Neural progenitor cell (in vitro differentiated cells): ENCODE data around the gene ARHGEF2. TPM values are rescaled to one million over a fixed set of nuclear protein-coding genes. Genes with fewer than 3 reads are reported as not detected.
"Not testable (repeated sequence)": the region's sequence is repeated elsewhere in the genome, so short reads cannot be mapped to it uniquely, and the experiment has no call there.

Experiments
- DNase-seq: peaks from one replicate; pipeline ENCODE4 v3.0.0-alpha.2; 2016; ENCODE audit warnings: low spot score
- H2AFZ ChIP-seq: fragments of 200-600 bp; sonication (generic); replicated peaks from 2 replicates; pipeline ENCODE4 v1.6.1; 2016; ENCODE audit warnings: antibody characterized with exemption
- H3F3A ChIP-seq: fragments of 200-600 bp; sonication (generic); 2 replicates; pipeline ENCODE4 v1.6.1; 2016; ENCODE audit warnings: antibody characterized with exemption, low read depth
- H3K27ac ChIP-seq: fragments of 200-600 bp; sonication (generic); 2 replicates; pipeline ENCODE4 v1.5.1; 2016; ENCODE audit warnings: mild to moderate bottlenecking
- H3K27me3 ChIP-seq: fragments of 200-600 bp; sonication (generic); 2 replicates; pipeline ENCODE4 v1.6.1; 2016; ENCODE audit warnings: mild to moderate bottlenecking, moderate library complexity
- H3K36me3 ChIP-seq: fragments of 200-600 bp; sonication (generic); 2 replicates; pipeline ENCODE4 v1.5.1; 2016
- H3K4me1 ChIP-seq: fragments of 200-600 bp; sonication (generic); 2 replicates; pipeline ENCODE4 v1.6.1; 2016; ENCODE audit warnings: mixed run types
- H3K4me2 ChIP-seq: fragments of 200-600 bp; sonication (generic); 2 replicates; pipeline ENCODE4 v1.6.1; 2016
- H3K4me3 ChIP-seq: fragments of 200-600 bp; sonication (generic); 2 replicates; pipeline ENCODE4 v1.5.1; 2016
- H3K79me2 ChIP-seq: fragments of 200-600 bp; sonication (generic); 2 replicates; pipeline ENCODE4 v1.6.1; 2016; ENCODE audit warnings: low read depth
- H3K9ac ChIP-seq: fragments of 200-600 bp; sonication (generic); 2 replicates; pipeline ENCODE4 v1.6.1; 2016
- H3K9me3 ChIP-seq: fragments of 200-600 bp; sonication (generic); 2 replicates; pipeline ENCODE4 v1.5.1; 2016; ENCODE audit warnings: low read depth
- H4K20me1 ChIP-seq: fragments of 200-600 bp; sonication (generic); 2 replicates; pipeline ENCODE4 v1.6.1; 2016; ENCODE audit warnings: low read depth
- H3K27ac Mint-ChIP-seq: 3 replicates; pipeline ENCODE4 v1.8.0; 2021; ENCODE audit warnings: mixed read lengths
- H3K27me3 Mint-ChIP-seq: 2 replicates; pipeline ENCODE4 v1.8.0; 2022; ENCODE audit warnings: low read depth, mild to moderate bottlenecking, inconsistent platforms, moderate library complexity, mixed read lengths; ENCODE audit not compliant: insufficient read depth
- H3K36me3 Mint-ChIP-seq: 3 replicates; pipeline ENCODE4 v1.8.0; 2021; ENCODE audit warnings: mixed read lengths
- H3K4me1 Mint-ChIP-seq: 3 replicates; pipeline ENCODE4 v1.8.0; 2021; ENCODE audit warnings: mixed read lengths
- H3K4me3 Mint-ChIP-seq: 3 replicates; pipeline ENCODE4 v1.8.0; 2021; ENCODE audit warnings: mild to moderate bottlenecking, moderate library complexity, mixed read lengths
- H3K9me3 Mint-ChIP-seq: 3 replicates; pipeline ENCODE4 v1.8.0; 2020; ENCODE audit warnings: mixed read lengths
- EZH2 ChIP-seq: fragments of 200-600 bp; sonication (generic); IDR thresholded peaks from 2 replicates; pipeline ENCODE4 v1.6.1; 2017; ENCODE audit warnings: antibody characterized with exemption, mild to moderate bottlenecking, moderate library complexity
- EZH2phosphoT487 ChIP-seq: fragments of 200-600 bp; sonication (generic); IDR thresholded peaks from 2 replicates; pipeline ENCODE4 v1.6.1; 2017; ENCODE audit warnings: antibody characterized with exemption
- total RNA-seq: library from RNA; depleted of rRNA; stranded (reverse); fragments of >200 nt; gene quantifications from 2 replicates; pipeline ENCODE4 v1.2.3, GENCODE V29; 2015; ENCODE audit warnings: low replicate concordance
- TF ChIP-seq, protein P1 (sequence below): fragments of 200-600 bp; sonication (generic); IDR thresholded peaks from 2 replicates; pipeline ENCODE4 v1.5.1; 2017; ENCODE audit warnings: antibody characterized with exemption, mild to moderate bottlenecking

The ARHGEF2 gene
- total RNA-seq, 1 donor from 2014 or later, result 79.7 TPM

DNA sequence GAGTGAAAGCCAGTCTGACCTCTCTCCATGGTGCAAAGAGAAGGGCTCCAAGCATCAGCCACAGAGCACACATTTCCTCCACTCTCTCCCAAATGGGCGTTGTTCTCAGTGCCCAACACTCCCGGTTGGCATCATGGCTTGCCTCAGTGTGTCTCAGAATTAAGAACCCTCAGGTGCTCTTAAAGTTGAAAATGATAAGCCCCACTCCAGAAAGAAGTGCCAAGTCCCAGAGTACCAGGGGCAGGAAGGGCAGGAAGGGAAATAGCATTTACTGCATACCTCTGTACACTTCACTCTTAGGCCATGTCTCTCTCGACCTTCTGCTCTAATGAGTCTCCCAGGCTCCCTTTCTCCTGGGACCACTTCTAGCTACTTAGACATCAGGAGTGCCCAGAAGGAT, 15.2 kb upstream of the ARHGEF2 start:
- Histone ChIP-seq H3K27ac (no peak overlapping the region), H2AFZ (no peak overlapping the region), H3K36me3 (no peaks in the 10 kb centered on the region), H3K79me2 (no peaks in the 10 kb centered on the region), H3K4me2 (no peak overlapping the region), H3K27me3 (no peaks in the 10 kb centered on the region), H3K9ac (no peak overlapping the region), H3K4me1 (peaks cover 4% of the 10 kb centered on the region), H3F3A (no peaks in the 10 kb centered on the region), H3K4me3 (no peak overlapping the region), H4K20me1 (no peaks in the 10 kb centered on the region), H3K9me3 (no peaks in the 10 kb centered on the region)
- Mint-ChIP-seq H3K4me3 (peak overlapping the region; percentile 21), H3K9me3 (no peaks in the 10 kb centered on the region), H3K36me3 (no peaks in the 10 kb centered on the region), H3K27me3 (peaks cover 3% of the 10 kb centered on the region), H3K27ac (peak overlapping the region; percentile 30), H3K4me1 (peaks cover 15% of the 10 kb centered on the region)
- TF ChIP-seq EZH2 (no peak), EZH2phosphoT487 (no peak)
- TF ChIP-seq, protein P1, sequence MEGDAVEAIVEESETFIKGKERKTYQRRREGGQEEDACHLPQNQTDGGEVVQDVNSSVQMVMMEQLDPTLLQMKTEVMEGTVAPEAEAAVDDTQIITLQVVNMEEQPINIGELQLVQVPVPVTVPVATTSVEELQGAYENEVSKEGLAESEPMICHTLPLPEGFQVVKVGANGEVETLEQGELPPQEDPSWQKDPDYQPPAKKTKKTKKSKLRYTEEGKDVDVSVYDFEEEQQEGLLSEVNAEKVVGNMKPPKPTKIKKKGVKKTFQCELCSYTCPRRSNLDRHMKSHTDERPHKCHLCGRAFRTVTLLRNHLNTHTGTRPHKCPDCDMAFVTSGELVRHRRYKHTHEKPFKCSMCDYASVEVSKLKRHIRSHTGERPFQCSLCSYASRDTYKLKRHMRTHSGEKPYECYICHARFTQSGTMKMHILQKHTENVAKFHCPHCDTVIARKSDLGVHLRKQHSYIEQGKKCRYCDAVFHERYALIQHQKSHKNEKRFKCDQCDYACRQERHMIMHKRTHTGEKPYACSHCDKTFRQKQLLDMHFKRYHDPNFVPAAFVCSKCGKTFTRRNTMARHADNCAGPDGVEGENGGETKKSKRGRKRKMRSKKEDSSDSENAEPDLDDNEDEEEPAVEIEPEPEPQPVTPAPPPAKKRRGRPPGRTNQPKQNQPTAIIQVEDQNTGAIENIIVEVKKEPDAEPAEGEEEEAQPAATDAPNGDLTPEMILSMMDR, result no peak
- DNase-seq, result no peak

DNA sequence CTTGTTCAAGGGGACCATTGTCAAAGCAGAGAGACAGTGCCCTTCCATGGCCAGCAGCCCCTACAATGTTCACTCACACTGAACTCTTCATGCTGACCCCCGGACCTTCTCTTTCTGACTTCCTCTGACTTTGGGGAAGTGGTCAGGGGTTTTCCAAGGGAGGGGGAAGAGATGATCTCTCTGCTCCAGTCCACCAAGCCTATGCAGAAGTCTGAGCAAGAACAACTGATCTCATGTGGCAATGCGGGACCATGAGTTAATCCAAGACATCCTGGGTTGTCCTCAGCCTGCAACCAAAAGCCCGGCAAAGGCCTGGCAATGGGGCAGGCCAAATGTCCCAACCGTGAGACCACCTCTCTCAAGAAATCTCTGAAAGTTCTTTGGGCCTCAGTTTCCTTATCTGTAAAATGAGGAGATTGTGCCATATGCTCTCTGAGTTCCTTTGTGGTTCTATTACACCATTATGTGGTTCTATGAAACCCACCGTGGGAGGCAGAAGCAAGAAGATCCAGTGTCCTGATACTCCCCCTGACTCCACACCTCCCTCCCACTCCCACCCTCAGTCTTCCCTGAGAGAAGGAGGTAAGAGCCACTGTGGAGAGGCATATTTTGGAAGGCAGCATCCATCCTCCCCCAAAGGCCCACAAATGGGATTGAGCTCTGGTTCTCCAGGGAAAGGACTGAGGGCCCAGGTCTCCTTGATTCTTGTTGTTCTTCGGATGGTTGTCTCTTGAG, 11.8 kb upstream of the ARHGEF2 start:
- Histone ChIP-seq H3F3A (no peaks in the 10 kb centered on the region), H4K20me1 (no peaks in the 10 kb centered on the region), H2AFZ (no peak overlapping the region), H3K4me3 (no peak overlapping the region), H3K79me2 (no peaks in the 10 kb centered on the region), H3K27ac (no peak overlapping the region), H3K9ac (no peak overlapping the region), H3K9me3 (no peaks in the 10 kb centered on the region), H3K27me3 (no peaks in the 10 kb centered on the region), H3K36me3 (no peaks in the 10 kb centered on the region), H3K4me2 (no peak overlapping the region), H3K4me1 (no peaks in the 10 kb centered on the region)
- Mint-ChIP-seq H3K4me1 (peaks cover 8% of the 10 kb centered on the region), H3K9me3 (no peaks in the 10 kb centered on the region), H3K27ac (no peak overlapping the region), H3K4me3 (no peak overlapping the region), H3K27me3 (peaks cover 3% of the 10 kb centered on the region), H3K36me3 (no peaks in the 10 kb centered on the region)
- DNase-seq, result no peak
- no peak for TF ChIP-seq EZH2phosphoT487
- TF ChIP-seq EZH2, result no peak
- TF ChIP-seq, protein P1, result no peak

DNA sequence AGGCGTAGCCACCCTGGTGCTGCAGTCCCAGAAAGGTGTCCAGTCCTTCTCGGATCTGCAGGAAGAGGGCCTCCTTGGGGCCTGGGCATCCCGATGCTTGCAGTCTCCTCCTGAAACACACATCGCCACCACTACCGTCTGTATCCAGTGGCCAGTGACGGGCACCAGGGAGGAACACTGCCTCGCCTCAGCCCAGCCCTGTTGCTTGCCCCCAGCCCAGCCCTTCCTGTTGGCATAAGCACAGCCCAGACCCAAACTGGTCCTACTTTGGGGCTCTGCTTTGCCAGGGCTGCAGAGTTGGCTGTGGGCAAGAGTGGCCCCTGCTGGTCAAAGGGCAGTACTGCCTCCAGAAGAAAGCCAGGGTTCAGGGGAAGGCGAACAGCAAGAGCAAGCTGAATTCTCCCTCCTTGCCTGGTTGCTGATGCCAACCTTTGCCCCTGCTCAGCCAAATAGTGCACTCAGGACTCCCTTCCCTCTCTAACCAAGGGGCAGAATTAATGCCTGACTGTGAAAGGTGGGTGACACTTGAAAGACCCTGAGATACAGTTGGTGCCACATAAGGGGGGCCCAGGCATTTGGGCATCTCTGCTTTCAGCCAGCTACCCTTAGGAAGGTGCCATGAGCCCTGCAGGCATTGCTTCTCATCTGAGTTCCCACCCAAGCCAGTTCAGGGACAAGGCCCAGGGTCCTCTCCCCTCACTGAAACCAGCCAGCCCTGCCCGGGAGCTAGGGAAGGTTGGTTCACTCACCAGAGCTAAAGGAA, 11.1 kb upstream of the ARHGEF2 start:
- no peaks in the 10 kb centered on the region for H4K20me1 ChIP-seq
- H3K79me2 ChIP-seq, result no peaks in the 10 kb centered on the region
- Mint-ChIP-seq H3K9me3 (no peaks in the 10 kb centered on the region), H3K36me3 (no peaks in the 10 kb centered on the region), H3K4me3 (no peak overlapping the region), H3K4me1 (peaks cover 9% of the 10 kb centered on the region), H3K27ac (no peak overlapping the region), H3K27me3 (peaks cover 3% of the 10 kb centered on the region)
- H3K9me3 ChIP-seq, result no peaks in the 10 kb centered on the region
- H3K4me2 ChIP-seq, result no peak overlapping the region
- H3K36me3 ChIP-seq, result no peaks in the 10 kb centered on the region
- TF ChIP-seq EZH2phosphoT487 (no peak), EZH2 (no peak)
- TF ChIP-seq, protein P1, result peak; percentile 94
- peaks cover 4% of the 10 kb centered on the region for H3F3A ChIP-seq
- peaks cover 4% of the 10 kb centered on the region for H3K4me1 ChIP-seq
- no peaks in the 10 kb centered on the region for H3K27me3 ChIP-seq
- peak overlapping the region; percentile 73 for H2AFZ ChIP-seq
- H3K9ac ChIP-seq, result no peak overlapping the region
- peak; percentile 78 for DNase-seq
- no peak overlapping the region for H3K27ac ChIP-seq
- H3K4me3 ChIP-seq, result no peak overlapping the region

DNA sequence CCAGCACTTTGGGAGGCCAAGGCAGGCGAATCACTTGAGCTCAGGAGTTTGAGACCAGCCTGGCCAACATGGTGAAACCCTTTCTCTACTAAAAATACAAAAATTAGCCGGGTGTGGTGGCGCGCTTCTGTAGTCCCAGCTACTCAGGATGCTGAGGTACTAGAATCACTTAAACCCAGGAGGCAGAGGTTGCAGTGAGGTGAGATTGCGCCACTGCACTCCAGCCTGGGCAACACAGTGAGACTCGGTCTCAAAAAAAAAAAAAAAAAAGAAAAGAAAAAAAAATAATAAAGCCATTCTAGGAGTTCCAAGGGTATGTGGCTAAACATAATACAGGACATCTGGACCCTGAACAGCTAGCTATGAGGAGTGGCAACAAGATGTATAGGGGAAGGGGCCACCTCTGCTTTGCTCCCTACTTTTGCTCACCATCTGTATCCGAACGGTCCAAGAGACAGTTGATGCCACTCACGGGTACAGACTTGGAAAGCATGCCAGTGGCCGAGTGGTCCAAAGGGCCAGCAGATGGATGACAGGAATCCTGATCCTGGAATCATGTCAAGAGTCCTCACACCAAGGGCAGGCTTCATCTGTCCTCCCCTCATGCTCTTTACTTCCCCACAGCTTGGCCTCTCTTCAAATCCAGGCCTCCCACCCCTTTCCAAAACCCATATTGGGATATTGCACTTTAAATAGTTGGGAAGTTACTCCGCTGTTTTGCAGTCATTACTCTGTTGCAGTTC, 6.7 kb upstream of the ARHGEF2 start:
- not testable (repeated sequence) for H3K79me2 ChIP-seq, H3K27me3 Mint-ChIP-seq, H3K4me2 ChIP-seq, H3K36me3 Mint-ChIP-seq, H3K4me3 Mint-ChIP-seq, H3K27me3 ChIP-seq, H3K9me3 Mint-ChIP-seq, H3K9me3 ChIP-seq, H3K4me3 ChIP-seq, H3K36me3 ChIP-seq, H3K27ac Mint-ChIP-seq, H3K27ac ChIP-seq, H4K20me1 ChIP-seq, DNase-seq, H3K9ac ChIP-seq
- Histone ChIP-seq H2AFZ (peak overlapping the region; percentile 45), H3K4me1 (peaks cover 20% of the 10 kb centered on the region), H3F3A (peaks cover 14% of the 10 kb centered on the region)
- peaks cover 20% of the 10 kb centered on the region for H3K4me1 Mint-ChIP-seq
